ENCODE measurements around the gene SCUBE1. TPM values are rescaled to one million over a fixed set of nuclear protein-coding genes. Genes with fewer than 3 reads are reported as not detected.

Gene SCUBE1
- total RNA-seq, result 1 to 10 TPM; 1.2 to 8.0 (median 2.3) TPM
- polyA plus RNA-seq, result 1 to 10 TPM in 1 of 3 donors, under 1 TPM in 2; 0.31 to 3.0 (median 0.62) TPM
- long read RNA-seq, donor 1, result 0 reads
- long read RNA-seq, donor 2, result 0 reads
- long read RNA-seq, donor 3, result 0 reads
- long read RNA-seq, donor 4, result 0 reads
- long read RNA-seq, donor 5, result 0 reads
- long read RNA-seq, donor 6, result 0 reads
- long read RNA-seq, donor 7, result 0 reads
- long read RNA-seq, donor 8, result 0 reads
- long read RNA-seq, donor 9, result 0 reads
- long read RNA-seq, donor 10, result 0 reads

DNA sequence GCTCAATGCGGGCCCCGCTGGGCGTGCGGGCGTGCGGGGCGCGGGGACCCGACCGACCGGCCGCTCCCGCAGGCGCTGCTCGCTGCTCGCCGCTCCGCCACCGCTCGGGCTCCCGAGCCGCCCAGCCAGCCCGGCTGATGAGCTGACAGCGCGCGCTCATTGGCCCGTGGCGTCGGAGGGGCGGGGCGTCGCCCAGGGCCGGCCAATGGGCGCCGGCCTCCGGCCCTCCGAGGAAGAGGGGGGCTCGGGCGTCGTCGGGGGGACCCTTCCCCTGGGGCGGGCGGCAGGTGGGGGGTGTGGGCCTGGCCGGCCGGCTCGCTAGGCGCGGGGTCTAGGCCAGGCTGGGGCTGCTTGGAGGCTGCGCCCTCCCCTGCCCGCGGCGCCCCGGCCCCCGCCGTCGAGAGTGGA, at the start of gene SCUBE1:
SCUBE1 (minus strand) TSS at position 111 of the 408 bp plus-strand sequence. CDS start 111 bp downstream, outside the sequence.
- Histone ChIP-seq H3K4me3 (peak within 1 kb of the TSS; percentile 42 to 53 (median 48)), H3K9me3 (no peaks in the 10 kb centered on the region), H3K27me3 (peaks cover 19 to 94% (median 45%) of the 10 kb centered on the region in 3 donors), H3K4me1 (peaks cover 17 to 43% (median 20%) of the 10 kb centered on the region in 4 donors), H3K27ac (peak within 1 kb of the TSS in 2 of 5 donors; percentile 35 to 62), H3K36me3 (no peaks in the 10 kb centered on the region)
- no peak for TF ChIP-seq EP300 (IDR thresholded peaks at IDR 0.05)
- TF ChIP-seq POLR2AphosphoS5 (IDR thresholded peaks at IDR 0.05), result no peak
- TF ChIP-seq POLR2A (IDR thresholded peaks at IDR 0.05), result no peak
- no peak for TF ChIP-seq CTCF (IDR thresholded peaks at IDR 0.05)
- intact Hi-C loops (cut with DNase I; ENCODE audit: low total_unique reads), result no loop called here
- peak; percentile 63 to 87 for DNase-seq
- 0 to 6% (median 4%) methylated on average over 7 to 56 of the region's 56 CpGs; no CpG with 5 or more reads in 1 of the 5 donors for WGBS, 5 donors

DNA sequence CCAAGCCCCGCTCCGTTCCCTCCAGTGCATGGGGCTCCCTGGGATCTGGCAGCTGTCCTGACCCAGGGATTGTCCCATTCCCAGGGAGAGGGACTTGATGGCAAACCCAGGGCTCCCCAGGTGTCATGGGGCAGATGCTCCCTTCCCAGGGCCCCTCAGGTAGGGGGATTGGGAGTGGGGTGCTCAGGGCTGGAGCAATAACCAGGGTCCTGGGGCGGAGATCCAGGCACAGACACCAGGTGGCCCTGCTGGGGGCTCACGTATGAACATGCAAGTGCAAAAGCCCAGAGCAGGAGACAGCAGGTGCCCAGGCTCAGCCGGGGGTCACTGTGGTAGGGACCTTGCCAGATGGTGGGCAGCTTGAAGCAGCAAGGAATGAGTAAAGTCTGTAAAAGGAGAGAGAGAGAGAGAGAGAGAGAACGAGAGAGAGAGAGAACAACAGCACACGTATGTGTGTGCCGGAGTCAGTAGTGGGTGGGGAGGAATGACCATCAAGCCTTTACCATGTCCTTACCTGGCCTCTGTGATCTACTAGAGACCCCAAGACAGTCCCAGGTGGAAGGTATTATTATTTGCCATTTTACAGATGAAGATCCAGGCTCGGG, 49.3 kb upstream of the SCUBE1 start:
- Histone ChIP-seq H3K4me1 (peaks cover 0 to 18% (median 12%) of the 10 kb centered on the region in 4 donors), H3K4me3 (no peak overlapping the region), H3K27me3 (peaks cover 0 to 25% (median 0%) of the 10 kb centered on the region in 3 donors), H3K27ac (no peak overlapping the region), H3K36me3 (no peaks in the 10 kb centered on the region), H3K9me3 (no peaks in the 10 kb centered on the region)
- no peak for DNase-seq
- TF ChIP-seq EP300 (IDR thresholded peaks at IDR 0.05) (no peak), POLR2A (IDR thresholded peaks at IDR 0.05) (no peak), POLR2AphosphoS5 (IDR thresholded peaks at IDR 0.05) (no peak), CTCF (IDR thresholded peaks at IDR 0.05) (no peak)
- intact Hi-C loops (cut with DNase I; ENCODE audit: low total_unique reads), result no loop called here
- 88 to 92% (median 90%) methylated on average over 9 of the region's 9 CpGs for WGBS, 5 donors

DNA sequence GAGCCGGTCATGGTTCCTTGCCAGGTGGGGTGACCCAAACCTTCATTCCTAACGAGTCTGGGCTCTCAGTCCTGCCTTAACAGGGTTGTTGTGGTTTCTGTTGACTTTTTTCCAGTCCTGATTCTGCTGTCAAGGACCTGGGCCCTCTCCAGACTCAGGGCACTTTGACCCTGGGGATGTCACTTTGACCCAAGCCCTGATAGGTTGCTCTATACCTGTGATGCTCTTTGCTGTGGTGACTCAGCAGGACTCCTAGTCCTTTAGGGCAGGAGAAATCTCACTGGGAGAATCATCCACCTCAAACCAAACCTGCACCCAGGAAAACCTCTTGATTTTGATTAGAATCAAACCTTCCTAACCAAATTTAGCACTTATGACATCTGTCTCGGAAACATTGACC, 48.1 kb upstream of the SCUBE1 start:
- H3K9me3 ChIP-seq, result no peaks in the 10 kb centered on the region
- TF ChIP-seq POLR2A (IDR thresholded peaks at IDR 0.05), result no peak
- no peak for TF ChIP-seq POLR2AphosphoS5 (IDR thresholded peaks at IDR 0.05)
- no peak for TF ChIP-seq CTCF (IDR thresholded peaks at IDR 0.05)
- TF ChIP-seq EP300 (IDR thresholded peaks at IDR 0.05), result no peak
- peaks cover 0 to 9% (median 3%) of the 10 kb centered on the region in 4 donors for H3K4me1 ChIP-seq
- DNase-seq, result no peak
- H3K36me3 ChIP-seq, result no peaks in the 10 kb centered on the region
- H3K27ac ChIP-seq, result no peak overlapping the region
- 65 to 88% (median 68%) methylated on average over 3 of the region's 3 CpGs for WGBS, 5 donors
- H3K4me3 ChIP-seq, result no peak overlapping the region
- H3K27me3 ChIP-seq, result peaks cover 0 to 25% (median 8%) of the 10 kb centered on the region in 3 donors
- intact Hi-C loops (cut with DNase I; ENCODE audit: low total_unique reads), result no loop called here

DNA sequence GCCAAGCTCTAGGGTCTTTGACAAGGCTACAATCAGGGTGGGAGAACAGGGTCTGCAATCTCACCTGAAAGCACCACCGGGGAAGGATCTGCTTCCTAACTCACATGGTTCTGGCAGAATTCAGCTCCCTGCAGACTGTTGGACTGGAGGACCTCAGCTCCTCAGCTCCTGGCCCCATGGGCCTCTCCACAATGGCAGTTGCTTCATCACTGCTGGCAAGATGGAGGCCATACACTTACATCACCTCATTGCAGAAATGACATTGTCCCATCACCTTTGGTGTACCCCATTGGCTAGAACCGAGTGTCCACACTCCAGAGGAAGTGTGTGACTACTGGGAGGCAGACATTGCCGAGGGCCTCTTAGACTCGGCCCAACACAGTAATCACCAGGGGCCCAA, 47.7 kb upstream of the SCUBE1 start:
- Histone ChIP-seq H3K4me3 (no peak overlapping the region), H3K9me3 (no peaks in the 10 kb centered on the region), H3K36me3 (no peaks in the 10 kb centered on the region), H3K27ac (no peak overlapping the region), H3K27me3 (peaks cover 0 to 25% (median 8%) of the 10 kb centered on the region in 3 donors), H3K4me1 (peaks cover 0 to 11% (median 5%) of the 10 kb centered on the region in 4 donors)
- TF ChIP-seq POLR2AphosphoS5 (IDR thresholded peaks at IDR 0.05), result no peak
- TF ChIP-seq POLR2A (IDR thresholded peaks at IDR 0.05), result no peak
- TF ChIP-seq CTCF (IDR thresholded peaks at IDR 0.05), result no peak
- TF ChIP-seq EP300 (IDR thresholded peaks at IDR 0.05), result no peak
- no peak for DNase-seq
- intact Hi-C loops (cut with DNase I; ENCODE audit: low total_unique reads), result no loop called here
- WGBS, 5 donors, result 62 to 88% (median 80%) methylated on average over 3 to 4 of the region's 4 CpGs
